ENCODE measurements around the gene TRPV4. TPM values are rescaled to one million over a fixed set of nuclear protein-coding genes. Genes with fewer than 3 reads are reported as not detected.

Gene TRPV4
- total and polyA plus RNA-seq, 2 experiments from 2014 or later: 2.3 to 4.7 TPM

GRCh38 chr12:109789526-109790048 is 43.6 kb downstream of the TRPV4 start:
- TF ChIP-seq EZH2 (IDR thresholded peaks at IDR 0.05; ENCODE audit: borderline replicate concordance) (no peak), EZH2phosphoT487 (IDR thresholded peaks at IDR 0.05; ENCODE audit: low read depth, severe bottlenecking, unreplicated experiment) (no peak)
- TF ChIP-seq, protein P1, sequence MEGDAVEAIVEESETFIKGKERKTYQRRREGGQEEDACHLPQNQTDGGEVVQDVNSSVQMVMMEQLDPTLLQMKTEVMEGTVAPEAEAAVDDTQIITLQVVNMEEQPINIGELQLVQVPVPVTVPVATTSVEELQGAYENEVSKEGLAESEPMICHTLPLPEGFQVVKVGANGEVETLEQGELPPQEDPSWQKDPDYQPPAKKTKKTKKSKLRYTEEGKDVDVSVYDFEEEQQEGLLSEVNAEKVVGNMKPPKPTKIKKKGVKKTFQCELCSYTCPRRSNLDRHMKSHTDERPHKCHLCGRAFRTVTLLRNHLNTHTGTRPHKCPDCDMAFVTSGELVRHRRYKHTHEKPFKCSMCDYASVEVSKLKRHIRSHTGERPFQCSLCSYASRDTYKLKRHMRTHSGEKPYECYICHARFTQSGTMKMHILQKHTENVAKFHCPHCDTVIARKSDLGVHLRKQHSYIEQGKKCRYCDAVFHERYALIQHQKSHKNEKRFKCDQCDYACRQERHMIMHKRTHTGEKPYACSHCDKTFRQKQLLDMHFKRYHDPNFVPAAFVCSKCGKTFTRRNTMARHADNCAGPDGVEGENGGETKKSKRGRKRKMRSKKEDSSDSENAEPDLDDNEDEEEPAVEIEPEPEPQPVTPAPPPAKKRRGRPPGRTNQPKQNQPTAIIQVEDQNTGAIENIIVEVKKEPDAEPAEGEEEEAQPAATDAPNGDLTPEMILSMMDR (IDR thresholded peaks at IDR 0.05; ENCODE audit: poor library complexity): no peak
- Histone ChIP-seq H3K79me2 (no peaks in the 10 kb centered on the region), H3K27me3 (no peaks in the 10 kb centered on the region), H2AFZ (no peak overlapping the region), H4K20me1 (ENCODE audit: insufficient read depth, poor library complexity, severe bottlenecking) (no peaks in the 10 kb centered on the region), H3K27ac (no peak overlapping the region), H3K4me1 (ENCODE audit: insufficient read depth) (no peaks in the 10 kb centered on the region), H3K4me2 (no peak overlapping the region), H3K9me2 (replicated peaks; ENCODE audit: insufficient read depth) (no peaks in the 10 kb centered on the region), H3K9me3 (ENCODE audit: low read depth) (no peaks in the 10 kb centered on the region), H3K36me3 (replicated peaks; ENCODE audit: insufficient read depth, low read depth) (no peaks in the 10 kb centered on the region), H3K4me3 (no peak overlapping the region)
- no peak for DNase-seq (ENCODE audit: low spot score)
- 96% methylated on average over 1 of the region's 1 CpG for WGBS (ENCODE audit: low lambda C conversion rate, missing lambda C conversion rate)

- DNase-seq (ENCODE audit: low spot score): no peak
- Histone ChIP-seq H3K9me2 (replicated peaks; ENCODE audit: insufficient read depth) (no peaks in the 10 kb centered on the region), H3K27ac (no peak overlapping the region), H3K9me3 (ENCODE audit: low read depth) (no peaks in the 10 kb centered on the region), H3K4me1 (ENCODE audit: insufficient read depth) (no peaks in the 10 kb centered on the region), H3K4me2 (no peak overlapping the region), H3K27me3 (no peaks in the 10 kb centered on the region), H4K20me1 (ENCODE audit: insufficient read depth, poor library complexity, severe bottlenecking) (no peaks in the 10 kb centered on the region), H3K36me3 (replicated peaks; ENCODE audit: insufficient read depth, low read depth) (no peaks in the 10 kb centered on the region), H3K79me2 (no peaks in the 10 kb centered on the region), H2AFZ (no peak overlapping the region), H3K4me3 (no peak overlapping the region)
- TF ChIP-seq, protein P1 (IDR thresholded peaks at IDR 0.05; ENCODE audit: poor library complexity): no peak
- TF ChIP-seq EZH2phosphoT487 (IDR thresholded peaks at IDR 0.05; ENCODE audit: low read depth, severe bottlenecking, unreplicated experiment): no peak
- WGBS (ENCODE audit: low lambda C conversion rate, missing lambda C conversion rate): 93% methylated on average over 9 of the region's 9 CpGs
Measured at GRCh38 chr12:109786799-109787198, 46.4 kb downstream of the TRPV4 start.

DNA sequence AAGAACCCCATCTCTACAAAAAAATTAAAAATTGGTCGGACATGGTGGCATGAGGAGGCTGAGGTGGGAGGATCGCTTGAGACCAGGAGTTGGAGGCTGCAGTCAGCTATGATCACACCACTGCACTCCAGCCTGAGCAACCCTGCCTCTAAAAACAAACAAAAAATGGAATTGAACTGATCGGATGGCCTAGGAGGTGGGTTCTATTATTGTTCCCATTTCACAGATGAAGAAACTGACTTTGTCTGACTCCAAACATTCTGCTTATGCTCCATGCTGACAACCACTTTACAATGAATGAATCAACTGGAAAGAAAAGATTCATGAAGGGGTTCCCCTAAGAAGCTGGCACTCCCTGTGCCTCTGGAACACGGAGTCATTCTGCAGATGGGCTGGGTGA is 47.3 kb downstream of the TRPV4 start:
- H3K27ac ChIP-seq: no peak overlapping the region
- no peaks in the 10 kb centered on the region for H3K4me1 ChIP-seq (ENCODE audit: insufficient read depth)
- no peaks in the 10 kb centered on the region for H4K20me1 ChIP-seq (ENCODE audit: insufficient read depth, poor library complexity, severe bottlenecking)
- H3K4me2 ChIP-seq: no peak overlapping the region
- no peak for DNase-seq (ENCODE audit: low spot score)
- no peak overlapping the region for H2AFZ ChIP-seq
- H3K9me3 ChIP-seq (ENCODE audit: low read depth): no peaks in the 10 kb centered on the region
- no peaks in the 10 kb centered on the region for H3K27me3 ChIP-seq
- no peaks in the 10 kb centered on the region for H3K79me2 ChIP-seq
- TF ChIP-seq EZH2phosphoT487 (IDR thresholded peaks at IDR 0.05; ENCODE audit: low read depth, severe bottlenecking, unreplicated experiment) (no peak), EZH2 (IDR thresholded peaks at IDR 0.05; ENCODE audit: borderline replicate concordance) (no peak)
- TF ChIP-seq, protein P1 (IDR thresholded peaks at IDR 0.05; ENCODE audit: poor library complexity): no peak
- no peaks in the 10 kb centered on the region for H3K36me3 ChIP-seq (replicated peaks; ENCODE audit: insufficient read depth, low read depth)
- H3K9me2 ChIP-seq (replicated peaks; ENCODE audit: insufficient read depth): no peaks in the 10 kb centered on the region
- H3K4me3 ChIP-seq: no peak overlapping the region
- WGBS (ENCODE audit: low lambda C conversion rate, missing lambda C conversion rate): 96% methylated on average over 4 of the region's 4 CpGs

DNA sequence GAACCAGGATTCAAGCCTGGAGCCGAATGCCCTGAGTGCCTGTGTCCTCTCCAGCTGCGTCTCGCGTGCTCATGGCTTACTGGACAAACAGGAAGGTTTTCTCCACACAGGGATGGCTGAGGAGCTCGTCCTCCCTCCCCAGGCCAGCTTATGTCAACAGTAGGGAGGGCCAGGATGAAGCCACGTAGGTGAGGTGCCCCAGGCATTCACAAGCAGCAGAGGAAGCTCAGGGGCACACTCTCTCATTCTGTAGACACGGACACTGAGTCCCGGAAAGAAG is 49.3 kb downstream of the TRPV4 start:
- DNase-seq (ENCODE audit: low spot score): no peak
- 56% methylated on average over 6 of the region's 8 CpGs for WGBS (ENCODE audit: low lambda C conversion rate, missing lambda C conversion rate)
- Histone ChIP-seq H3K4me2 (no peak overlapping the region), H3K79me2 (no peaks in the 10 kb centered on the region), H3K27me3 (no peaks in the 10 kb centered on the region), H3K4me1 (ENCODE audit: insufficient read depth) (no peaks in the 10 kb centered on the region), H3K4me3 (no peak overlapping the region), H3K36me3 (replicated peaks; ENCODE audit: insufficient read depth, low read depth) (no peaks in the 10 kb centered on the region), H3K9me3 (ENCODE audit: low read depth) (no peaks in the 10 kb centered on the region), H3K9me2 (replicated peaks; ENCODE audit: insufficient read depth) (no peaks in the 10 kb centered on the region), H4K20me1 (ENCODE audit: insufficient read depth, poor library complexity, severe bottlenecking) (no peaks in the 10 kb centered on the region), H3K27ac (no peak overlapping the region), H2AFZ (no peak overlapping the region)
- TF ChIP-seq EZH2 (IDR thresholded peaks at IDR 0.05; ENCODE audit: borderline replicate concordance) (no peak), EZH2phosphoT487 (IDR thresholded peaks at IDR 0.05; ENCODE audit: low read depth, severe bottlenecking, unreplicated experiment) (no peak)
- TF ChIP-seq, protein P1 (IDR thresholded peaks at IDR 0.05; ENCODE audit: poor library complexity): no peak

Data from hepatocyte (in vitro differentiated cells).